DLD1 (cell line): ENCODE data around the gene HOXB3.
"Not testable (repeated sequence)": the region's sequence is repeated elsewhere in the genome, so short reads cannot be mapped to it uniquely, and the experiment has no call there.

ENCODE experiments used
- in situ Hi-C: cut with HindIII; loops from 2 replicates; pipeline ENCODE4 v1.10.0; 2017; ENCODE audit warnings: low sequenced_read_pairs

HOXB3 gene

GRCh38 chr17:48530208-48530886 lies 59.7 kb downstream of the HOXB3 start:
- in situ Hi-C loops: no loop called here

DNA sequence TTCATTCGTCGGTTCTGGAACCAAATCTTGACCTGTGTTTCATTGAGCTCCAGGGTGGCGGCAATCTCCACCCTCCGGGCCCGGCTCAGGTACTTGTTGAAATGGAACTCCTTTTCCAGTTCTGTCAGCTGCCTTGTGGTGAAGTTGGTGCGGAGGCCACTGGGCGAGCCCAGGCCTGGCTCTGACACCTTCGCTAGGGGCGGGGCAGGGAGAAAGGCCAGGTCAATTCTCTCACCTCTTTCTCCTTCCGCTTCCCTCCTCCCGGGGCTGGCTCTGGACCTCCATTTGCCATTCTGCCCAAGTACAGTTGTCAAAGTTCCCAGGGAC lies 60.4 kb downstream of the HOXB3 start:
- in situ Hi-C loops: no loop called here

DNA sequence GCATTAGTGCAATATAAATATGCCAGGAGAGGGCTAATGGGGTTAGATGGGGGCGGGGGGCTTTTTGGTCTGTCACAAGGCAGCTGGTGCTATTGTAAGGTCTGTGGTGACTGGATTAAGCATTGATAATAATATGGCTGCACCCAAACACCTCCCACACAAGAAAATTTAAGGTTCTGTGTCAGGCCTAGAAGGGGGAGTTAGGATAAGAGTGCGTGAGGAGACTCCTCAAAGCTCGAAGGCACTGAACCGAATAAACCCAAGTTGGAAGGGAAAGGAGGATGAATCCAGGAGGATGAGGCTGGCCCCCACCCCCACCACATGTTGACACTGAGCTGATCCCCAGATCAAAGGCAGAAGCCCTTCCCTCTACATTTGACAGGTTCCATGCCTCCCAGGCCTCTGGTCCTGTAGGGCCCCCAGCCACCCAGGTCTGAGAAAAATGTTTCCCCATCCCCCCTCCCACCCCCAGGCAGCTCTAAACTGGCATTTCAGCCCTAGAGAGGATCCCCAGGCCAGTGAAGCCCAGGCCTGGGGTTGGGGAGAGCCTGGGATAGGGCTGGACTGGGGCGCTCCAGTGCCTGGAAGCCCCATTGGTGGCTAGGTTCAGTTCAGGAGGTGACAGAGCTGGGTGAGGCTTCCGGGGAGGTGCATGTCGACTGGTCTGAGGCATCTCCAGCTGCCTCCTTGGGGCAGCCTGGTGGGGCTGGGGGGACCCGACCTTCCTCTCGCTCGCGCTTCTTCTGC lies 60.9 kb downstream of the HOXB3 start:
- in situ Hi-C loops: no loop called here

GRCh38 chr17:48528153-48528935 lies 61.7 kb downstream of the HOXB3 start:
- in situ Hi-C loops: no loop called here

DNA sequence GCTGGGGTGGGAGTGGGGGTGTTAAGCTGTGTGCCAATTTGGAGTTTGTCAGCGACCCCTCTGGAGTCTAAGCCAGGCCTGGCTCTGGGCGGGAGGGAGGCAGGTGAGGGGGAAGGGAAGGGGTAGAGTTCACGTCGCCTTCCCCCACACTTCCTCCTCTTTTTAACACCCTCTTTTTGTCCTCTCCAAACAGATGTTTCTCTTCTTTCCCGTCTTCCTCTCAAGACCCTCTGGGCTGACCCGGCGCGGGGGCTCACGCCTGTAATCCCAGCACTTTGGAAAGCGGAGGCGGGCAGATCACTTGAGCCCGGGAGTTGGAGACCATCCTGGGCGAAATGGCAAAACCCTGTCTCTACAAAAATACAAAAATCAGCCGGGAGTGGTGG lies 62.5 kb downstream of the HOXB3 start:
- in situ Hi-C loops: no loop called here

DNA sequence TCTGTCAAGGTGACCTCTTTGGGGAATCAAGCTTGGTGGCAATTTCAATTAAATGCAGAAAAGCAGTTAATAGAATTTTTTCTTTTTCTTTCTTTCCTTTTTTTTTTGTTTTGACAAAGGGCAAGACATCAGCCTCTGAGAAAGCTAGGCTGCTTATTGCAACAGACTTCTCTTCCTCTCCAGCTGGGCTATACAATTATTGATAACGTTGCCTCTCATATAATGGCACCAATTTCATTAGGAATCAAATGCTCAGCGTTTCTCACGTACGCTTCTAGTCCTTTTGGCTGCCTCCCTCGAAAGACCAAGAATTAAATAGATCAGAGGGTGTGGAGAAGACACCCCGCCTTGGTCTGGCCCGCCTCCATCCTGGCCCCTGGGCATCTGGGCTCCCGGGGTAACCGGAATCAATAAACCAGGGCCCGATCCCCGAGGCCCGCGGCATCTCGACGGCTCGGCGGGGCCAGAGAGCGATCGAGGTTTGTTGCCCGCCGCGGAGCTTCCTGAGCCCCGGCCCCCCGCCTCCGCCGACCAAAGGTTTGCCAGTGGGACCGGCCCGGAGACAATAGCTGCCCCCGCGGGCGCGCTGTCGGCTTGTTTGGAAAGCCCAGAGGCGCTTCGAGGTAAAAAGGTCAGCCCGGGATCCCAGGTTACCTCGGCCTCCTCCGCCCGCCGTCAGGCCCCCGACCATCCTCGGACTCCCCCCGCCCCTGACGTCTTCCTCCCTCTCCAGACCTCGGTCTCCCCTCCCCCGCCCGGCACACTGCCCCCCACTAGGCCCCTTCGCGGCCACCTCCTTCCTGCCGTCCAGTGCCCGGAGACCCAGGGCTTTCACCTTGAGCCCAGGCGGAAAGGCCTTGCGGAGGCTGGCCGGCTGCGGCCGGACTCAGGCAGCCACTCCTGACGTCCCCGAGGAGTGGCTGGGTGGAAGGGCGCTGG lies 63.2 kb downstream of the HOXB3 start:
- in situ Hi-C loops: no loop called here

DNA sequence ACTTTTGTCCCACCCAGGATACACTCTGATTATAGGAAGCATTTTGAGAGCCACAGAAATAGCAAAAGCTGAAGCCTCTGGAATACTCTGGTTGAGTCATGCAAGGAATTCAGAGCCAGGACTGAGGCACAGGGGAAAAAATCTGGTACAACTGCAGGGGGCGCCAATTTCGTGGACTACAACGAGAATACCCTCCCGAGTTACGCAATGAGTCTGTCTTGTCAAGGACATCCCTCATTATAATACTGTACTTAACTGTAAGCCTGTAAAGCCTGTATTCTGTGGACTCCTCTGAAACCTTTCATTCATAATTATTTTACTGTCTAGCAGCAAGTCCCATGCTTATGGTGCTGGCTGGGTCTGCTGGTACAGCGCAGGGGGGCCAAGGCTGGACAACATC lies 67.0 kb downstream of the HOXB3 start:
- in situ Hi-C loops: no loop called here

DNA sequence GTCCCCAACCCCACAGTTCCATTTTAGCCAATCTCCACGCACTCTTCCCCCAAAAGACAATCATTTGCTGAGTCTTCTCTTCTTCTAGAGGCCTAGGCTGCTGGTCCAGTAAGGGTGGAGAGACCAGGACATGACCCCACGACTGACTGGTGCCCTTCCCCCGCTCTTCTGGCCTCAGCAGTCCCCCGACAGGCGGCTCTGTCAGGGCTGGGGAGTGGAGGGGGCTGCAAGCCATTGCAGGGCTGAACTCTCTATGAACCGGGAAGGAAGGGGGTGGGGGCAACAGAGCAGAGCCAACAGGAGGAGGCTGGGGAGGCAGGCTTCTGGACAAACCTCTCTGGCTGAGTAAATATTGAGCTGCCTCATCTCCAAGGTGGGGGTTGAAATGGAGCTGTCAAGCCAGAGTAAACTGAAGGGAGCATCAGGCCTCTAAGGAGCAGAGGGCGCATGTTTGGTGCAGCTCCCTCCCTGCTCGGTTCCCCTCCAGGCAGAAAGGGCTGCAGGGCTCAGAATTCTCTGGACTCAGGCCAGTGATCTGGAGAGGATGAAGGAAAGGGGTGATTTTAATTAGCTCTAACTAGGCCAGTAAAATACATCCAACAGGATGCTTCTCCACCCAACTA lies 67.9 kb downstream of the HOXB3 start:
- in situ Hi-C loops: no loop called here

GRCh38 chr17:48520631-48521079 lies 69.4 kb downstream of the HOXB3 start:
- in situ Hi-C loops: no loop called here

DNA sequence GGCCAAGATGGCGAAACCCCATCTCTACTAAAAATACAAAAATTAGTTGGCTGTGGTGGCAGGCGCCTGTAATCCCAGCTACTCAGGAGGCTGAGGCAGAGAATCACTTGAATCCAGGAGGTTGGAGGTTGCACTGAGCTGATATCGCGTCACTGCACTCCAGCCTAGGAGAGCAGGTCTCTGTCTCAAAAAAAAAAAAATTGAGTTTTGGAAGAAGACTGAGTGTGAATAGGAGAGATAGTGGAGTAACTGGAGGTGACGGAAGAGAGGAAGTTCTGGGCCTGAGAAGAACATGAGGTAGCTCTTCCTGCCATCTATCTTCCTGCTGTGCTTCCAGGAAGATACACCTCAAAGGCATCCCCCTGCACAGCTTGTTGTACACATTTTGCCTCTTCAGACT lies 70.6 kb downstream of the HOXB3 start:
- in situ Hi-C loops: no loop called here

DNA sequence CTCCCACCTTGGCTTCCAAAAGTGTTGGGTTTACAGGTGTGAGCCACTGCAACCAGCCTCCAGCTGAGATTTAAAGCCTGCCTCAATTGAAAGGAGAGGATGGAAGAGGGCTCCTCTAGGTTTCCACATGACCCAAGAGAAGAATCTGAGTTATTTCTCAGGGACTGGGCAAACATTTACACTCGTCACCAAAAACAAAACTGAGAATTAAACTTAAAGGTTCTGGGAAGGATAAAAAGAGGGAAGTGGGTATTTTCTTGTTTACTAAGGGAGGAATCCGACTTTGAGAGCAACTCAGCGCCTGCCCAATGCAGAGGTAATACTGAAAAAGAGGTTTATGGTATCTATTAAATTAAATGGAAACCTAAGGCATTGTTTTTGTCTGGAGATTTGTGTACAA lies 72.6 kb downstream of the HOXB3 start:
- in situ Hi-C loops: no loop called here

GRCh38 chr17:48515925-48516900 lies 73.8 kb downstream of the HOXB3 start:
- in situ Hi-C loops: no loop called here

DNA sequence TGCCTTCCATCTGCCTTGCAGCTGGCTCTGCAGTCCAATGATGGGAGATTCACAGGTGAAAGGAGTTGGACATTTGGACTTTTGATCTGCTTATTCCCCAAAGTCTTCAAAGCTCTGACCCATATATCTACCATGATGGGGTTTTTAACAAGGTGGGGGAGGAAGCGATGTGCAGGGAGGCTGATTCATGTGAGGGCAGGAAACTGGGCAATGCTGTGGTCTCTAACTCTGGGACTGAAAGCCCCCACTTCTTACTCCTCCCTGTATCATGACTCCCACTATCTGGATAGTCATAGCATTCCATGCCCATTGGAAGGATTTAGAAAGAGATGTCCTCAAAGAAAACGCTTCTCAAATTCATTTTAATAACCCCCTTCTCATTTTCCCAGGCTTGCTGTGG lies 75.6 kb downstream of the HOXB3 start:
- in situ Hi-C loops: no loop called here

DNA sequence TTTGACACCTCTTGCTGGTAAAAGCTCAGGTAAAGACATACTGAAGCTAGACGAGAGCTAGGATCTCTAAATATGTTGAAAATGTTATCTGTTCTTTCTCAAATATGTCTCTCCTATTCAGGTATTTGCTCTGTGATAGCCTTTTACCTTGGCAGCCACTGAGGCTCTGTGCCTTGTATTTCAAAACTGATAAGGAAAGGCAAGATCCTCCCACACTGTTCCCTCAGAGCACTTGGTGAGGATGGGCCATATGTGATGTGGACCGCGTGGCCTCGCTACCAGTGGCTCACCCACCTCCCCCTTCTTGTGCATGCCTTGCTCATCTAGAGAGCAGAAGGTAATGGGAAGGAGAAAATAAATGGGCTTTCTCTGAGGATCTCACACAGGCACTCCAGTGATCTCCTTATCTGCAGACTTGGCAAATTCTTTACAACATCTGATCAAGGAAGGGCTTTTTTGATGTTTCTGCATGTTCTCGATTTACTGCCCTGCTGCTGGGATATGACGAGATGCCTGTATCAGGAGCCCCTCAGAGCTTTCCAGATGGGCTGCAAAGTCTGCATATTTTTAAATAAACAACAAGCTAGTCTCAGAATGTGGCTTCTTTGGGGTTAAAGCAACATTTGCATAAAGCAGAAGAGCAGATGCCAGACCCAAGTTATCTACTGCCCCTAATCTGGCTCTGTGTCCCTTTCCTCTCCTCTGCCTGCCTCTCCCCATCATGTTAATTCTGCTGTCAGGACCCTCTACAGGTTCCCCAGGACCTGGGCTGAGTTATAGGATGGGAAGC lies 76.2 kb downstream of the HOXB3 start:
- in situ Hi-C loops: no loop called here

DNA sequence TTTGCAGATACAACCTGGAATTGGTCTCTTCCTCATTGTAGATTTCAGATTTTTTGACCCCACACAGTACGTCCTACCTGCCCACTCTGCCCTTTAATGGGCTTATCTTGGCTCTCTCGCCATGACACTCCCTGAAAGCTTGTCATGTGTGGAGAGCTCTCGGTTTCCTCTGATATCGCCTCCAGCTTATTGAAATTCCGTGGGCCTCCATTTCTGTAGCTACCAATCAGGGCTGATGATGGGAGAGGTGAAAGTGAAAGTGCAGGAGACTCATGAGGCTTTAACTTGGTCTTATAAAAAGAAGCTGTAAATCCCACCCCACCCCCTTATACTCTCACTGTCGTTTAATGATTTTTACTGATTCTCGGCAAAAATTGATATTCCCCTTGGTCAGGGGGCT lies 76.9 kb downstream of the HOXB3 start:
- in situ Hi-C loops: no loop called here

- in situ Hi-C loops: no loop called here
Measured at GRCh38 chr17:48510761-48511604, 79.1 kb downstream of the HOXB3 start.

DNA sequence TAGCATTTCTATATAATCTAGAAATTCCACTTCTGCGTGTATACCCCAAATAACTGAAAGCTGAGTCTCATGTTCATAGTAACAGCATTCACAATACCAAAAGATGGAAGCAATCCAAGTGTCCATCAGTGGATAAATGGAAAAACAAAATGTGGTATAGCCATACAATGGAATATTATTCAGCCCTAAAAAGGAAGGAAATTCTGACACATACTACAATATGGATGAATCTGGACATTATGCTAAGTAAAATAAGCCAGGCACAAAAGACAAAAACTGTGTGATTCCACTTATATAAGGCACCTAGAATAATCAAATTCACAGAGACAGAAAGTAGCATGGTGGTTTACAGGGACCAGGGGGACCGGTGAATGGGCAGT lies 79.7 kb downstream of the HOXB3 start:
- in situ Hi-C loops: no loop called here

DNA sequence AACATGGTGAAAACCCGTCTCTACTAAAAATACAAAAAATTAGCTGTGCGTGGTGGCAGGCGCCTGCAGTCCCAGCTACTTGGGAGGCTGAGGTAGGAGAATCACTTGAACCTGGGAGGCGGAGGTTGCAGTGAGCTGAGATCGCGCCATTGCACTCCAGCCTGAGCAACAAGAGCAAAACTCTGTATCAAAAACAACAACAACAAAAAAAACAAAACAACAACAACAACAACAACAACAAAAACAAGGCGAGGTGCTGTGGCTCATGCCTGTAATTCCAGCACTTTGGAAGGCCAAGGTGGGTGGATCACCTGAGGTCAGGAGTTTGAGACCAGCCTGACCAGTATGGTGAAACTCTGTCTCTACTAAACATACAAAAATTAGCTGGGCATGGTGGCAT lies 80.3 kb downstream of the HOXB3 start:
- in situ Hi-C loops: not testable (repeated sequence)
